Tibial nerve (tissue), 3 donors: Measurements from ENCODE around the gene FHOD1.

Source experiments
- POLR2A ChIP-seq, 2 donors: fragments of 450-650 bp; IDR thresholded peaks; one replicate each; pipeline ENCODE4 v1.6.1; 2017; ENCODE audit warnings: antibody characterized with exemption in 2 of 2, mild to moderate bottlenecking in 2 of 2, moderate library complexity in 2 of 2
- TF ChIP-seq, protein P1 (sequence below), 5 experiments: fragments of 200-600 bp in 3 of 5; fragments of 450-650 bp in 2 of 5; sonication (generic) in 3 of 5; IDR thresholded peaks; one replicate each; pipeline ENCODE4 v1.5.1; 2016 to 2019; ENCODE audit warnings: antibody characterized with exemption in 5 of 5, mild to moderate bottlenecking in 3 of 5, moderate library complexity in 2 of 5

DNA sequence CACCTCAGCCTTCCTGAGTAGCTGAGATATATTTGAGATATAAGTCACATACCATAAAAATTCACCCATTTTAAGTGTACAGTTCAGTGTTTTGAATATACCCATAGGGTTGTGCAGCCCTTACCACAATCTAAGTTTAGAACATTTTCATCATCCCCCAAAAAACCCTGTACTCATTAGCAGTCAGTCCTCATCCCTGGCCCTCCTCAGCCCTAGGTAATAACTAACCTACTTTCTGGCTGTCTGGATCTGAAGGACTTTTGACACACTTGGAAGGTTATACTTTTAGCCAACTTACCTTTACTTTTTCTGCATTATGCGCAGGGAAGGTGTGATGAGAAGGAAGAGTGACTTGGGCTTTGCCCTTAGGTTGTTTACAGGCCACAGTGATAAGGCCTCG lies 28.0 kb upstream of the FHOD1 start:
- TF ChIP-seq, protein P1, sequence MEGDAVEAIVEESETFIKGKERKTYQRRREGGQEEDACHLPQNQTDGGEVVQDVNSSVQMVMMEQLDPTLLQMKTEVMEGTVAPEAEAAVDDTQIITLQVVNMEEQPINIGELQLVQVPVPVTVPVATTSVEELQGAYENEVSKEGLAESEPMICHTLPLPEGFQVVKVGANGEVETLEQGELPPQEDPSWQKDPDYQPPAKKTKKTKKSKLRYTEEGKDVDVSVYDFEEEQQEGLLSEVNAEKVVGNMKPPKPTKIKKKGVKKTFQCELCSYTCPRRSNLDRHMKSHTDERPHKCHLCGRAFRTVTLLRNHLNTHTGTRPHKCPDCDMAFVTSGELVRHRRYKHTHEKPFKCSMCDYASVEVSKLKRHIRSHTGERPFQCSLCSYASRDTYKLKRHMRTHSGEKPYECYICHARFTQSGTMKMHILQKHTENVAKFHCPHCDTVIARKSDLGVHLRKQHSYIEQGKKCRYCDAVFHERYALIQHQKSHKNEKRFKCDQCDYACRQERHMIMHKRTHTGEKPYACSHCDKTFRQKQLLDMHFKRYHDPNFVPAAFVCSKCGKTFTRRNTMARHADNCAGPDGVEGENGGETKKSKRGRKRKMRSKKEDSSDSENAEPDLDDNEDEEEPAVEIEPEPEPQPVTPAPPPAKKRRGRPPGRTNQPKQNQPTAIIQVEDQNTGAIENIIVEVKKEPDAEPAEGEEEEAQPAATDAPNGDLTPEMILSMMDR (IDR thresholded peaks at IDR 0.05): no peak
- TF ChIP-seq POLR2A (IDR thresholded peaks at IDR 0.05): no peak
